H9 (cell line): ENCODE measurements around the gene NAGK. TPM values are rescaled to one million over a fixed set of nuclear protein-coding genes. Genes with fewer than 3 reads are reported as not detected.
"Not testable (repeated sequence)": the region's sequence is repeated elsewhere in the genome, so short reads cannot be mapped to it uniquely, and the experiment has no call there.

Source experiments
- DNase-seq: peaks from one replicate; pipeline ENCODE4 v3.0.0-alpha.2; 2017
- H2AFZ ChIP-seq: one replicate; pipeline ENCODE4 v1.6.1; 2013; ENCODE audit warnings: mild to moderate bottlenecking, low read length, control low read depth, moderate library complexity
- H2AK5ac ChIP-seq: 2 replicates; pipeline ENCODE4 v1.6.1; 2013; ENCODE audit warnings: low read length, control low read depth, mixed read lengths; ENCODE audit not compliant: insufficient read length
- H2BK120ac ChIP-seq: one replicate; pipeline ENCODE4 v1.6.1; 2013; ENCODE audit warnings: low read depth, mild to moderate bottlenecking, low read length, control low read depth, inconsistent platforms; ENCODE audit not compliant: poor library complexity, severe bottlenecking
- H2BK12ac ChIP-seq: 2 replicates; pipeline ENCODE4 v1.6.1; 2013; ENCODE audit warnings: low read length, control low read depth, mixed read lengths, low read depth; ENCODE audit not compliant: insufficient read length
- H2BK15ac ChIP-seq: 2 replicates; pipeline ENCODE4 v1.6.1; 2013; ENCODE audit warnings: low read depth, low read length, control low read depth
- H2BK20ac ChIP-seq: one replicate; pipeline ENCODE4 v1.6.1; 2013; ENCODE audit warnings: low read depth, mild to moderate bottlenecking, low read length, control low read depth, inconsistent platforms; ENCODE audit not compliant: poor library complexity, severe bottlenecking
- H2BK5ac ChIP-seq: 2 replicates; pipeline ENCODE4 v1.6.1; 2013; ENCODE audit warnings: low read length, control low read depth, mixed read lengths; ENCODE audit not compliant: insufficient read length
- H3K14ac ChIP-seq: 2 replicates; pipeline ENCODE4 v1.6.1; 2013; ENCODE audit warnings: low read length, control low read depth; ENCODE audit not compliant: insufficient read depth
- H3K18ac ChIP-seq: 2 replicates; pipeline ENCODE4 v1.6.1; 2013; ENCODE audit warnings: low read depth, mild to moderate bottlenecking, mixed read lengths, low read length, control low read depth; ENCODE audit not compliant: insufficient read length
- H3K23ac ChIP-seq: 2 replicates; pipeline ENCODE4 v1.6.1; 2013; ENCODE audit warnings: low read length, control low read depth, mixed read lengths, low read depth; ENCODE audit not compliant: insufficient read length
- H3K23me2 ChIP-seq: 2 replicates; pipeline ENCODE4 v1.6.1; 2013; ENCODE audit warnings: low read depth, mild to moderate bottlenecking, mixed read lengths, low read length, control low read depth; ENCODE audit not compliant: insufficient read length, poor library complexity, severe bottlenecking
- H3K27ac ChIP-seq: 2 replicates; pipeline ENCODE4 v1.5.1; 2013; ENCODE audit warnings: low read length, control low read depth, mixed read lengths, low read depth; ENCODE audit not compliant: insufficient read length
- H3K27me3 ChIP-seq: 2 replicates; pipeline ENCODE4 v1.6.1; 2013; ENCODE audit warnings: low read length, control low read depth, inconsistent platforms; ENCODE audit not compliant: insufficient read depth
- H3K4ac ChIP-seq: 2 replicates; pipeline ENCODE4 v1.6.1; 2013; ENCODE audit warnings: low read depth, mild to moderate bottlenecking, control low read depth, inconsistent platforms, low read length, moderate library complexity
- H3K4me1 ChIP-seq: 2 replicates; pipeline ENCODE4 v1.6.1; 2013; ENCODE audit warnings: low read length, control low read depth, inconsistent platforms; ENCODE audit not compliant: insufficient read depth
- H3K4me2 ChIP-seq: 2 replicates; pipeline ENCODE4 v1.6.1; 2013; ENCODE audit warnings: low read length, control low read depth, mixed read lengths; ENCODE audit not compliant: insufficient read length, insufficient read depth
- H3K56ac ChIP-seq: 2 replicates; pipeline ENCODE4 v1.6.1; 2013; ENCODE audit warnings: low read depth, mild to moderate bottlenecking, mixed read lengths, low read length, control low read depth; ENCODE audit not compliant: insufficient read length
- H3K79me1 ChIP-seq: 2 replicates; pipeline ENCODE4 v1.6.1; 2013; ENCODE audit warnings: low read depth, mild to moderate bottlenecking, moderate library complexity, low read length, control low read depth, inconsistent platforms; ENCODE audit not compliant: insufficient read depth, poor library complexity, severe bottlenecking
- H3K79me2 ChIP-seq: 2 replicates; pipeline ENCODE4 v1.6.1; 2013; ENCODE audit warnings: low read length, control low read depth, inconsistent platforms; ENCODE audit not compliant: insufficient read depth
- H3K9ac ChIP-seq: 2 replicates; pipeline ENCODE4 v1.6.1; 2013; ENCODE audit warnings: low read length, control low read depth, mixed read lengths; ENCODE audit not compliant: insufficient read length; ENCODE audit errors: extremely low read depth
- H3K9me3 ChIP-seq: one replicate; pipeline ENCODE4 v1.6.1; 2013; ENCODE audit warnings: low read depth, low read length, inconsistent platforms; ENCODE audit not compliant: control insufficient read depth
- H3T11ph ChIP-seq: one replicate; pipeline ENCODE4 v1.6.1; 2013; ENCODE audit warnings: mild to moderate bottlenecking, low read length, control low read depth, inconsistent platforms
- H4K20me1 ChIP-seq: one replicate; pipeline ENCODE4 v1.6.1; 2013; ENCODE audit not compliant: control insufficient read depth, insufficient read length, insufficient read depth
- H4K5ac ChIP-seq: 2 replicates; pipeline ENCODE4 v1.6.1; 2013; ENCODE audit warnings: low read depth, mild to moderate bottlenecking, mixed read lengths, low read length, control low read depth; ENCODE audit not compliant: insufficient read length
- H4K8ac ChIP-seq: replicated peaks from 2 replicates; pipeline ENCODE4 v1.6.1; 2013; ENCODE audit warnings: low read length, control low read depth, mixed read lengths, low read depth; ENCODE audit not compliant: insufficient read length
- H4K91ac ChIP-seq: 2 replicates; pipeline ENCODE4 v1.6.1; 2013; ENCODE audit warnings: low read depth, mild to moderate bottlenecking, moderate library complexity, mixed read lengths, low read length, control low read depth; ENCODE audit not compliant: insufficient read length
- H3K27ac Mint-ChIP-seq, 3 experiments: 2 replicates in 2 of 3; 3 replicates in 1 of 3; pipeline ENCODE4 v1.8.0; 2020 to 2021; ENCODE audit warnings: mixed read lengths in 3 of 3, mild to moderate bottlenecking in 1 of 3, moderate library complexity in 1 of 3
- H3K27me3 Mint-ChIP-seq: 2 replicates; pipeline ENCODE4 v1.8.0; 2021; ENCODE audit warnings: low read depth, mild to moderate bottlenecking, moderate library complexity, mixed read lengths
- H3K36me3 Mint-ChIP-seq, 3 experiments: 2 replicates in 2 of 3; 3 replicates in 1 of 3; pipeline ENCODE4 v1.8.0; 2020 to 2021; ENCODE audit warnings: low read depth in 3 of 3, mixed read lengths in 3 of 3; ENCODE audit not compliant: insufficient read depth in 1 of 3
- H3K4me1 Mint-ChIP-seq, 2 experiments: 2 replicates each; pipeline ENCODE4 v1.8.0; 2020; ENCODE audit warnings: mixed read lengths in 2 of 2
- H3K4me3 Mint-ChIP-seq, 2 experiments: 2 replicates in 1 of 2; 3 replicates in 1 of 2; pipeline ENCODE4 v1.8.0; 2020 to 2021; ENCODE audit warnings: mild to moderate bottlenecking in 2 of 2, mixed read lengths in 2 of 2, moderate library complexity in 1 of 2
- H3K9me3 Mint-ChIP-seq, 2 experiments: 2 replicates in 1 of 2; 3 replicates in 1 of 2; pipeline ENCODE4 v1.8.0; 2020; ENCODE audit warnings: mild to moderate bottlenecking in 2 of 2, mixed read lengths in 2 of 2, moderate library complexity in 1 of 2
- WGBS: extraction: QIAGEN DNeasy Blood & Tissue Kit; methylation state at CpG from one replicate; pipeline ENCODE4 v1.1.7; 2013; ENCODE audit warnings: missing lambda C conversion rate, low lambda C conversion rate, mixed read lengths; ENCODE audit not compliant: insufficient read length; ENCODE audit errors: extremely low coverage; 5-methylcytosine and 5-hydroxymethylcytosine counted together
- total RNA-seq: library from RNA; stranded (reverse); gene quantifications from 2 replicates; pipeline ENCODE4 v1.2.1, GENCODE V29; 2021
- TF ChIP-seq, protein P1 (sequence below): fragments of 200-600 bp; sonication (generic); conservative IDR thresholded peaks from 3 replicates; pipeline ENCODE4 v1.8.0; 2021; ENCODE audit warnings: antibody characterized with exemption, mild to moderate bottlenecking

The NAGK gene
- total RNA-seq, 1 experiment from 2014 or later, result 74.4 TPM

DNA sequence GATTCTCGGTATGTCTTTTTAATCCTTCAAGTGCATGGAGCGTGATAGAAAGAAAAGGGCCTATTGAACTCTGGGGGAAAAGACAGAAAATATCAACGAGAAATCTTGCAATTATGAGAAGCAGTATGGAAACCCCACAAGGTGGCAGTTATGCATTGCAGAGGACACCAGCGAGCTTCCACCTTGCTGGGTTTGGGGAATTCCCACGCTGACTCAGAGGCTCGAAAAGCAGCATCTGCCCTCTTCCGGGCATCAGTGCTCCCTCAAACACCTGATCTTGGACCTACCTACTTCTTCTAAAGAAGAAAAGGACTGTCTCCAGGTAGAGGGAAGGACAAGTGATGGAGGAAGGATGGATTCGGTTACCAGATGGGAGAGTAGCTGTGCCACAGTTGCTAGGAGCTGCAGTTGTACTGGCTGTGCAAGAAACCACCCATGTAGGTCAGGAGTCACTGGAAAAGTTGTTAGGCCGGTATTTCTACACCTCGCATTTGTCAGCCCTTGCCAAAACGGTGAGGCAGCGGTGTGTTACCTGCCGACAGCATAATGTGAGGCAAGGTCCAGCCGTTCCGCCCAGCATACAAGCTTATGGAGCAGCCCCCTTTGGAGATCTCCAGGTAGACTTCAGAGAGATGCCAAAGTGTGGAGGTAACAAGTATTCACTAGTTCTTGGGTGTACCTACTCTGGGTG lies 44.8 kb upstream of the NAGK start:
- WGBS, result no CpG with 5 or more reads among the region's 15 CpGs
- H3K27me3 Mint-ChIP-seq, H4K20me1 ChIP-seq, H3K4me3 Mint-ChIP-seq, H3K79me2 ChIP-seq, H4K91ac ChIP-seq, H3K27ac Mint-ChIP-seq, H3K27me3 ChIP-seq, H4K8ac ChIP-seq, H3K9me3 ChIP-seq, H3K79me1 ChIP-seq, H3K4me2 ChIP-seq, H3K56ac ChIP-seq, H2AK5ac ChIP-seq, H3K23me2 ChIP-seq, H3T11ph ChIP-seq, H2AFZ ChIP-seq, H2BK120ac ChIP-seq, H3K9ac ChIP-seq, H3K4ac ChIP-seq, H2BK5ac ChIP-seq, H3K36me3 Mint-ChIP-seq, H3K9me3 Mint-ChIP-seq, H3K14ac ChIP-seq, H3K27ac ChIP-seq, H2BK15ac ChIP-seq, H3K4me1 ChIP-seq, DNase-seq, H2BK20ac ChIP-seq, H4K5ac ChIP-seq, H2BK12ac ChIP-seq, H3K18ac ChIP-seq, H3K23ac ChIP-seq: not testable (repeated sequence)
- TF ChIP-seq, protein P1, sequence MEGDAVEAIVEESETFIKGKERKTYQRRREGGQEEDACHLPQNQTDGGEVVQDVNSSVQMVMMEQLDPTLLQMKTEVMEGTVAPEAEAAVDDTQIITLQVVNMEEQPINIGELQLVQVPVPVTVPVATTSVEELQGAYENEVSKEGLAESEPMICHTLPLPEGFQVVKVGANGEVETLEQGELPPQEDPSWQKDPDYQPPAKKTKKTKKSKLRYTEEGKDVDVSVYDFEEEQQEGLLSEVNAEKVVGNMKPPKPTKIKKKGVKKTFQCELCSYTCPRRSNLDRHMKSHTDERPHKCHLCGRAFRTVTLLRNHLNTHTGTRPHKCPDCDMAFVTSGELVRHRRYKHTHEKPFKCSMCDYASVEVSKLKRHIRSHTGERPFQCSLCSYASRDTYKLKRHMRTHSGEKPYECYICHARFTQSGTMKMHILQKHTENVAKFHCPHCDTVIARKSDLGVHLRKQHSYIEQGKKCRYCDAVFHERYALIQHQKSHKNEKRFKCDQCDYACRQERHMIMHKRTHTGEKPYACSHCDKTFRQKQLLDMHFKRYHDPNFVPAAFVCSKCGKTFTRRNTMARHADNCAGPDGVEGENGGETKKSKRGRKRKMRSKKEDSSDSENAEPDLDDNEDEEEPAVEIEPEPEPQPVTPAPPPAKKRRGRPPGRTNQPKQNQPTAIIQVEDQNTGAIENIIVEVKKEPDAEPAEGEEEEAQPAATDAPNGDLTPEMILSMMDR, result peak; percentile 22; the same call in 1 of the 3 replicates
- peaks cover 10 to 20% of the 10 kb centered on the region in 2 experiments for H3K4me1 Mint-ChIP-seq

DNA sequence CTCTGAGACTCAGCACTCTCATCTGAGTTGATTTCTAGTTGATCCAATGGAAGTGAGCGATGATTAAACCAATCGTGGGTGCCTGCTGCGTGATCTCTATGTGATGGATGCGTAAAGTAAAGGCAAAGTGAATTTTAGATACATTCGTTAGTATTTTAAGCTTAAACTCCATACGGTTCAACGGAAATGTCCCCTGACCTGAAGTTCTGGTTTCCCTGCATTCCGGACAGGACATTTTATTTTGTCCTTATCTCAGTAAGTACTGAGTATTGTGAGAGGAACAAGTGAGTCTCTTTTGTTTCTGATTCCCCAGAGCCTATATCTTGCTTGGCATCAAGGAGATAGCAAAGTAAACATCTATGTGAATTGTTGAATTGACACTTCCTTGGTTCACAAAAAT lies 32.2 kb upstream of the NAGK start:
- not testable (repeated sequence) for H3K27ac Mint-ChIP-seq, H4K20me1 ChIP-seq, H4K8ac ChIP-seq, H2BK5ac ChIP-seq, DNase-seq, H3K9me3 Mint-ChIP-seq, H3K14ac ChIP-seq, H2BK15ac ChIP-seq, H2BK20ac ChIP-seq, H3K4me3 Mint-ChIP-seq, H2BK120ac ChIP-seq, H4K5ac ChIP-seq, H3K4me1 ChIP-seq, H3K9ac ChIP-seq, H3K27me3 ChIP-seq, H2AFZ ChIP-seq, H3K9me3 ChIP-seq, H3K36me3 Mint-ChIP-seq, H4K91ac ChIP-seq, H3K23ac ChIP-seq, H3K23me2 ChIP-seq, H3K79me2 ChIP-seq, H3K4ac ChIP-seq, H2AK5ac ChIP-seq, H3T11ph ChIP-seq, H3K4me1 Mint-ChIP-seq, H3K79me1 ChIP-seq, H3K27ac ChIP-seq, H3K4me2 ChIP-seq, H3K18ac ChIP-seq, H2BK12ac ChIP-seq, H3K56ac ChIP-seq
- H3K27me3 Mint-ChIP-seq, result peaks cover 45% of the 10 kb centered on the region
- WGBS, result no CpG with 5 or more reads among the region's 8 CpGs
